AG04450 (cell line): ENCODE results near the gene TBL1Y. TPM values are rescaled to one million over a fixed set of nuclear protein-coding genes. Genes with fewer than 3 reads are reported as not detected.

Experiments
- CTCF ChIA-PET: fragments of 300-600, 350-600 bp; formaldehyde crosslinking; extraction: SDS; loops from one replicate; lab custom pipeline; 2022; ENCODE audit warnings: antibody characterized with exemption, inconsistent platforms; lab: Charles Lee
- POLR2A ChIA-PET: fragments of 350-600 bp; formaldehyde crosslinking; extraction: SDS; loops from one replicate; lab custom pipeline; 2021; ENCODE audit warnings: antibody characterized with exemption, inconsistent platforms; lab: Yijun Ruan, JAX
- DNase-seq: peaks from one replicate; pipeline ENCODE4 v3.0.0-alpha.2; 2011; ENCODE audit warnings: low read depth, low spot score
- H3K27ac ChIP-seq: one replicate; pipeline ENCODE4 v1.5.1; 2012; ENCODE audit warnings: low read depth, low read length, control low read depth
- H3K27me3 ChIP-seq: one replicate; pipeline ENCODE4 v1.6.0; 2012; ENCODE audit warnings: low read length; ENCODE audit not compliant: control insufficient read depth, insufficient read depth
- H3K4me3 ChIP-seq: 2 replicates; pipeline ENCODE4 v1.5.1; 2011; ENCODE audit warnings: mild to moderate bottlenecking, low read depth, low read length, control low read depth
- H3K9me3 ChIP-seq: 2 replicates; pipeline ENCODE4 v1.5.1; 2012; ENCODE audit warnings: low read length; ENCODE audit not compliant: control insufficient read depth, insufficient read depth
- polyA plus RNA-seq: library from polyadenylated mRNA; depleted of rRNA; stranded (reverse); fragments of >200 nt; gene quantifications from 2 replicates; pipeline ENCODE4 v1.2.3, GENCODE V29; 2011
- TF ChIP-seq, protein P1 (sequence below): IDR thresholded peaks from 2 replicates; pipeline ENCODE4 v1.5.1; 2011; ENCODE audit warnings: low read depth, low read length, control low read depth, inconsistent platforms

The TBL1Y gene
- polyA plus RNA-seq, 1 experiment = not detected

- H3K9me3 ChIP-seq = no peaks in the 10 kb centered on the region
- H3K27ac ChIP-seq = no peak overlapping the region
- no peak for DNase-seq
- ChIA-PET CTCF (no interaction called here), POLR2A (no interaction called here)
- H3K4me3 ChIP-seq = no peak overlapping the region
- TF ChIP-seq, protein P1, sequence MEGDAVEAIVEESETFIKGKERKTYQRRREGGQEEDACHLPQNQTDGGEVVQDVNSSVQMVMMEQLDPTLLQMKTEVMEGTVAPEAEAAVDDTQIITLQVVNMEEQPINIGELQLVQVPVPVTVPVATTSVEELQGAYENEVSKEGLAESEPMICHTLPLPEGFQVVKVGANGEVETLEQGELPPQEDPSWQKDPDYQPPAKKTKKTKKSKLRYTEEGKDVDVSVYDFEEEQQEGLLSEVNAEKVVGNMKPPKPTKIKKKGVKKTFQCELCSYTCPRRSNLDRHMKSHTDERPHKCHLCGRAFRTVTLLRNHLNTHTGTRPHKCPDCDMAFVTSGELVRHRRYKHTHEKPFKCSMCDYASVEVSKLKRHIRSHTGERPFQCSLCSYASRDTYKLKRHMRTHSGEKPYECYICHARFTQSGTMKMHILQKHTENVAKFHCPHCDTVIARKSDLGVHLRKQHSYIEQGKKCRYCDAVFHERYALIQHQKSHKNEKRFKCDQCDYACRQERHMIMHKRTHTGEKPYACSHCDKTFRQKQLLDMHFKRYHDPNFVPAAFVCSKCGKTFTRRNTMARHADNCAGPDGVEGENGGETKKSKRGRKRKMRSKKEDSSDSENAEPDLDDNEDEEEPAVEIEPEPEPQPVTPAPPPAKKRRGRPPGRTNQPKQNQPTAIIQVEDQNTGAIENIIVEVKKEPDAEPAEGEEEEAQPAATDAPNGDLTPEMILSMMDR = no peak
- H3K27me3 ChIP-seq = no peaks in the 10 kb centered on the region
These were observed 196.7 kb downstream of the TBL1Y start for GRCh38 chrY:7107179-7107578.

- CTCF ChIA-PET = no interaction called here
- POLR2A ChIA-PET = no interaction called here
These were observed 199.6 kb downstream of the TBL1Y start for GRCh38 chrY:7110086-7110485.

GRCh38 chrY:7115871-7116270 lies 205.4 kb downstream of the TBL1Y start:
- ChIA-PET CTCF (no interaction called here), POLR2A (no interaction called here)
- Histone ChIP-seq H3K27me3 (no peaks in the 10 kb centered on the region), H3K4me3 (no peak overlapping the region), H3K27ac (no peak overlapping the region), H3K9me3 (no peaks in the 10 kb centered on the region)
- no peak for DNase-seq
- TF ChIP-seq, protein P1 = no peak

More at GRCh38 chrY:7110086-7110485, 199.6 kb downstream of the TBL1Y start:
- TF ChIP-seq, protein P1 = no peak
- no peak overlapping the region for H3K4me3 ChIP-seq
- no peak for DNase-seq
- no peaks in the 10 kb centered on the region for H3K27me3 ChIP-seq
- no peak overlapping the region for H3K27ac ChIP-seq
- no peaks in the 10 kb centered on the region for H3K9me3 ChIP-seq

GRCh38 chrY:7122202-7122601 lies 211.7 kb downstream of the TBL1Y start:
- Histone ChIP-seq H3K9me3 (no peaks in the 10 kb centered on the region), H3K27me3 (no peaks in the 10 kb centered on the region), H3K27ac (no peak overlapping the region), H3K4me3 (no peak overlapping the region)
- CTCF ChIA-PET = no interaction called here
- TF ChIP-seq, protein P1 = no peak
- POLR2A ChIA-PET = no interaction called here
- DNase-seq = no peak

DNA sequence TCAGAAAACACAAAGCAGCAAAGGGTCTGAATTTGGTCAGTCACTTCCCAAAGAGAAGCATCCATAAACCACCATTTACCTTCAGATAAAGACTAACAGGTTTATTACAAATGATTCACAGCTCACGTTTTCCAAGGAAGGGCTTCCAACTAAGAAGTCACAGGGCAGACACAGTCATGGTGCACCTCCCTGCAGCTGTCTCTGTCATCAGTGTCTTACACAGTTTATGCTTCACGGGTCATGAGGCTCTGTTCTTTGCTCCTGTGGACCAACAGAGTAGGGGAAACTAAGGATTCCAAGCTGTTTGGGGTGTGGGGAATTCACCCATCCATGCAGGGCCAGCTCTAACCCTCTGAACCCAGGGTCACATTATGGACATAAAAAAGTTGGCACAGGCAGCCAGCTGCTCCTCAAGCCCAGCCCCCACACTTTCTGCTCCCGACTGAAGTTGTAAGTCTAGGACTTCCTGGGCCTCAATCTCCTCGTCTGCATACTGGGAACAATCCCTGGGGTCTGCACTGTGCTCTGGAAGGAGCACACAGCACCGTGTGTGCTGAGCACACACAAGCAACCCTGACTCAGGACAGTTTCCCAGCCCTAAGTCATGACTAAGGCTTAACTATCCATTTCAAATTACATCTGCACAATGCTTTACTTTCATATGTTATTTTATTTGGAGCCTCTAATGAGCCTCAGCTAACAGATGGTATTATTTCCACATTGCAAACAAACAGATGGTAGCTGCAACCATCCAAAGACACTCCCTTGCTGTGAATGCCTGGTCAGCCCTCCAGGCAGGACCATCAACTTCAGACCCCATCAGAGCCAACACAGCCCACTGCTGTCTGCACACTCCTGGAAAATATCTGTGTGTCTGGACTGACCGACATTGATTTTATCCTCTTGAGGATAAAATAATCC lies 214.9 kb downstream of the TBL1Y start:
- no peaks in the 10 kb centered on the region for H3K9me3 ChIP-seq
- POLR2A ChIA-PET = no interaction called here

More for the DNA sequence above, 214.9 kb downstream of the TBL1Y start:
- CTCF ChIA-PET = no interaction called here
- H3K27me3 ChIP-seq = no peaks in the 10 kb centered on the region
- no peak for DNase-seq
- no peak overlapping the region for H3K27ac ChIP-seq
- no peak overlapping the region for H3K4me3 ChIP-seq
- TF ChIP-seq, protein P1 = no peak
